Esophagus squamous epithelium (tissue), 4 donors: ENCODE results near the gene ATP1B3.

Experiments used
- POLR2A ChIP-seq, 4 donors: fragments of 450-650 bp; IDR thresholded peaks; one replicate each; pipeline ENCODE4 v1.6.1; 2017; ENCODE audit warnings: antibody characterized with exemption in 4 of 4, mild to moderate bottlenecking in 4 of 4, moderate library complexity in 3 of 4
- TF ChIP-seq, protein P1 (sequence below), 6 experiments: fragments of 450-650 bp in 4 of 6; fragments of 200-600 bp in 2 of 6; sonication (generic) in 2 of 6; IDR thresholded peaks; one replicate each; pipeline ENCODE4 v1.5.1; 2016 to 2019; ENCODE audit warnings: antibody characterized with exemption in 6 of 6, mild to moderate bottlenecking in 4 of 6, moderate library complexity in 4 of 6

GRCh38 chr3:141952611-141953010, 76.2 kb downstream of the ATP1B3 start:
- TF ChIP-seq, protein P1, sequence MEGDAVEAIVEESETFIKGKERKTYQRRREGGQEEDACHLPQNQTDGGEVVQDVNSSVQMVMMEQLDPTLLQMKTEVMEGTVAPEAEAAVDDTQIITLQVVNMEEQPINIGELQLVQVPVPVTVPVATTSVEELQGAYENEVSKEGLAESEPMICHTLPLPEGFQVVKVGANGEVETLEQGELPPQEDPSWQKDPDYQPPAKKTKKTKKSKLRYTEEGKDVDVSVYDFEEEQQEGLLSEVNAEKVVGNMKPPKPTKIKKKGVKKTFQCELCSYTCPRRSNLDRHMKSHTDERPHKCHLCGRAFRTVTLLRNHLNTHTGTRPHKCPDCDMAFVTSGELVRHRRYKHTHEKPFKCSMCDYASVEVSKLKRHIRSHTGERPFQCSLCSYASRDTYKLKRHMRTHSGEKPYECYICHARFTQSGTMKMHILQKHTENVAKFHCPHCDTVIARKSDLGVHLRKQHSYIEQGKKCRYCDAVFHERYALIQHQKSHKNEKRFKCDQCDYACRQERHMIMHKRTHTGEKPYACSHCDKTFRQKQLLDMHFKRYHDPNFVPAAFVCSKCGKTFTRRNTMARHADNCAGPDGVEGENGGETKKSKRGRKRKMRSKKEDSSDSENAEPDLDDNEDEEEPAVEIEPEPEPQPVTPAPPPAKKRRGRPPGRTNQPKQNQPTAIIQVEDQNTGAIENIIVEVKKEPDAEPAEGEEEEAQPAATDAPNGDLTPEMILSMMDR (IDR thresholded peaks at IDR 0.05), result no peak
- no peak for TF ChIP-seq POLR2A (IDR thresholded peaks at IDR 0.05)
